Measurements from ENCODE around the gene RAB9A.

The RAB9A gene

DNA sequence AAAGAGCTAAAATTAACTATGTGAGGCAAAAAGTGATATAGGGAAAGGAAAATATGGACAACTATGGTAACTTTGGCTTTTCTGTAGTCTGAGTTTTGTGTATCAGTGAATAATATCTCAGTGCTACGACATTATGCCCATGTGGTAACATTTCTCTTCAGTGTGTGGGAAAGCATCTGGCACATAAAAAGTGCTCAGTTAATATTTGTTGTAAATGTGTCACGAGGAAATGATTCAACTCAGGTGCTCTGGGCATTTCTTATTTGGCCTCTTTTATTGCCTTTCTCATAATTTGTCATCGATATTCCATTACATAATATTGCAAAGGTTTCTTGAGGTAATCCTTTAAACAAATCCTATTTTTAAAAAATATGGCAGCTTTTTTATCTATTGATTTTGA, 63.2 kb downstream of the RAB9A start:
- no peak for DNase-seq

DNA sequence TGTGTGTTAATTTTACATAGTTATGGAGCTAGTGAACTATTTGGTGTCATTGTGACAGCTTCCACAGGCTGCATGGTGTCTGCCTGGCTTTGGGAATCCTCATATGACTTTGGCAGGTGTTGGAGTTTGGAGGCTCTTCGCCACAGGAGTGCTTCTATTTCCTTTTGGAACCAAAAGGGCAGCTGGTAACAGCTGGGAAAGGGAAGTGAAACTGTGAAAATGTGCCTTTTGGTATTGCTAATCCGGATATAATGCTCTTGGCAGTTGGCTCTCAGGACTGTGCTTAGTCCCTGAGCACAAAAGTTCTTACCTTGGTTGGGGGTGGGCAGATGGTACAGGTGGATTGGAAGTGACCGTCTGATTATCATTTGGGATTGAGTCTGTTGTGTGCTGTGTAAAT, 63.7 kb downstream of the RAB9A start:
- DNase-seq, result no peak

DNA sequence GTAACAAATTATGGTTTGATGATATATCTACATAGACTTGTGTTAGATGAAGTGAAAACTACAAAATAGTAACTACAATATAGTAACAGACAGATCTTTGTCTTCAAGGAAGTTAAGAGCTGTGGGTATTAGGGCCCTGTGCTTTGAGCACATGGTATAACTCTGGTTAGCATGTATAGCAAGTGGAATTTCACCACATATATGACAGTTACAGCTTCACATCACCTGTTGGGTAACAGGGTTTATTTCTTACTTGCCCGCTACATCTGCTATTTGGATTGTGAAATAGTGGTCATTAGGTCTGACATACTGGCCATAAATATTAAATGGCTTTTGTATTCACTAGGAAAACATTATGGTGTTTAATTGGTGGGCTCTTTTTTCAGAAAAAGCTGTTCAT, 65.8 kb downstream of the RAB9A start:
- no peak for DNase-seq

DNA sequence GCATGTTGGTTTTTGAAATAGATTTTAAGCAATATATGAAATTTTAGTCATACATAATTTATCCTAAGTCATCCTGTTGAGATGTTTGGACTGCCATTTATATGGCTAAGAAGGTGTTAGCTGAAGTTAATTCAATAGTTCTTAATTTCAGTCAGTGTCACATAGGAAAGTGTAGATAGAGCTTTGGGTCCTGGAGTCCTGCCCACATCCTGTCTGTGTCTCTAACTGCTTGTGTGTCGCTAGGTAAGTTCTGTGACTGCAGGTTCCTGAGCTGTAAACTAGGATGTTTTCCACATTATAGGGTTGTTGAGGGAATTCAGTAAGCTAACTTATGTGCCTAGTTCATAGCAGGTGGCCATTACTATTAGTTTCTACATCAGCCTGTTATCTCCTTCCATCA, 66.3 kb downstream of the RAB9A start:
- no peak for DNase-seq

- DNase-seq, result no peak
These were observed 67.5 kb downstream of the RAB9A start for GRCh38 chrX:13756381-13756780.

- DNase-seq, result no peak
These were observed 70.3 kb downstream of the RAB9A start for GRCh38 chrX:13759152-13759718.
